ENCODE results near the gene CLN3. TPM values are rescaled to one million over a fixed set of nuclear protein-coding genes. Genes with fewer than 3 reads are reported as not detected.

The CLN3 gene
- total and polyA plus RNA-seq, 2 of the 13 experiments (the other 11 are each of a cell fraction or from before 2014, with no cell fraction given) = 23.4 to 46.8 TPM

GRCh38 chr16:28491970-28492474, at the start of gene CLN3 (continued):
- peak; percentile 76 for TF ChIP-seq CREB1 (IDR thresholded peaks at IDR 0.05)
- peak; percentile 86 for TF ChIP-seq CREB1 (CRISPR knock-in tag; IDR thresholded peaks at IDR 0.05)
- TF ChIP-seq ZNF552 (CRISPR knock-in tag; IDR thresholded peaks at IDR 0.05; ENCODE audit: borderline replicate concordance) = 0 out of 2 replicates have a peak, but pooled peaks have one; percentile 12
- TF ChIP-seq MXD4 (CRISPR knock-in tag; IDR thresholded peaks at IDR 0.05) = peak; percentile 80; the same call in 1 of the 2 replicates
- TF ChIP-seq FIP1L1 (IDR thresholded peaks at IDR 0.05; ENCODE audit: borderline replicate concordance, insufficient read depth, low read depth, low read length) = no peak
- TF ChIP-seq, protein P1, sequence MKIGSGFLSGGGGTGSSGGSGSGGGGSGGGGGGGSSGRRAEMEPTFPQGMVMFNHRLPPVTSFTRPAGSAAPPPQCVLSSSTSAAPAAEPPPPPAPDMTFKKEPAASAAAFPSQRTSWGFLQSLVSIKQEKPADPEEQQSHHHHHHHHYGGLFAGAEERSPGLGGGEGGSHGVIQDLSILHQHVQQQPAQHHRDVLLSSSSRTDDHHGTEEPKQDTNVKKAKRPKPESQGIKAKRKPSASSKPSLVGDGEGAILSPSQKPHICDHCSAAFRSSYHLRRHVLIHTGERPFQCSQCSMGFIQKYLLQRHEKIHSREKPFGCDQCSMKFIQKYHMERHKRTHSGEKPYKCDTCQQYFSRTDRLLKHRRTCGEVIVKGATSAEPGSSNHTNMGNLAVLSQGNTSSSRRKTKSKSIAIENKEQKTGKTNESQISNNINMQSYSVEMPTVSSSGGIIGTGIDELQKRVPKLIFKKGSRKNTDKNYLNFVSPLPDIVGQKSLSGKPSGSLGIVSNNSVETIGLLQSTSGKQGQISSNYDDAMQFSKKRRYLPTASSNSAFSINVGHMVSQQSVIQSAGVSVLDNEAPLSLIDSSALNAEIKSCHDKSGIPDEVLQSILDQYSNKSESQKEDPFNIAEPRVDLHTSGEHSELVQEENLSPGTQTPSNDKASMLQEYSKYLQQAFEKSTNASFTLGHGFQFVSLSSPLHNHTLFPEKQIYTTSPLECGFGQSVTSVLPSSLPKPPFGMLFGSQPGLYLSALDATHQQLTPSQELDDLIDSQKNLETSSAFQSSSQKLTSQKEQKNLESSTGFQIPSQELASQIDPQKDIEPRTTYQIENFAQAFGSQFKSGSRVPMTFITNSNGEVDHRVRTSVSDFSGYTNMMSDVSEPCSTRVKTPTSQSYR (CRISPR knock-in tag; IDR thresholded peaks at IDR 0.05; ENCODE audit: borderline replicate concordance) = peak; percentile 38; the same call in 1 of the 2 replicates
- no peak; the same call in 1 of the 2 replicates for TF ChIP-seq ZNF563 (CRISPR knock-in tag; IDR thresholded peaks at IDR 0.05)
- TF ChIP-seq, protein P2, sequence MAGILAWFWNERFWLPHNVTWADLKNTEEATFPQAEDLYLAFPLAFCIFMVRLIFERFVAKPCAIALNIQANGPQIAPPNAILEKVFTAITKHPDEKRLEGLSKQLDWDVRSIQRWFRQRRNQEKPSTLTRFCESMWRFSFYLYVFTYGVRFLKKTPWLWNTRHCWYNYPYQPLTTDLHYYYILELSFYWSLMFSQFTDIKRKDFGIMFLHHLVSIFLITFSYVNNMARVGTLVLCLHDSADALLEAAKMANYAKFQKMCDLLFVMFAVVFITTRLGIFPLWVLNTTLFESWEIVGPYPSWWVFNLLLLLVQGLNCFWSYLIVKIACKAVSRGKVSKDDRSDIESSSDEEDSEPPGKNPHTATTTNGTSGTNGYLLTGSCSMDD (CRISPR knock-in tag; IDR thresholded peaks at IDR 0.05) = no peak
- 0 out of 2 replicates have a peak, but pooled peaks have one; percentile 19 for TF ChIP-seq ZNF747 (CRISPR knock-in tag; IDR thresholded peaks at IDR 0.05; ENCODE audit: borderline replicate concordance)
- TF ChIP-seq DRAP1 (CRISPR knock-in tag; IDR thresholded peaks at IDR 0.05) = peak; percentile 46; the same call in 1 of the 2 replicates
- no peak for TF ChIP-seq LRRFIP1 (CRISPR knock-in tag; conservative IDR thresholded peaks at IDR 0.05)
- TF ChIP-seq ZNF713 (CRISPR knock-in tag; IDR thresholded peaks at IDR 0.05) = no peak
- peak; percentile 60; the same call in 1 of the 2 replicates for TF ChIP-seq ZSCAN31 (CRISPR knock-in tag; IDR thresholded peaks at IDR 0.05; ENCODE audit: low read depth)
- peak; percentile 76; the same call in 1 of the 2 replicates for TF ChIP-seq ZNF33A (CRISPR knock-in tag; IDR thresholded peaks at IDR 0.05; ENCODE audit: borderline replicate concordance)
- TF ChIP-seq ZFP41 (CRISPR knock-in tag; IDR thresholded peaks at IDR 0.05; ENCODE audit: borderline replicate concordance) = no peak
- no peak for TF ChIP-seq EZH2 (conservative IDR thresholded peaks at IDR 0.05; ENCODE audit: low read depth, low read length)
- TF ChIP-seq IKZF1 (IDR thresholded peaks at IDR 0.05) = no peak
- no peak for TF ChIP-seq ZNF263 (CRISPR knock-in tag; IDR thresholded peaks at IDR 0.05)
- TF ChIP-seq ZNF331 (CRISPR knock-in tag; IDR thresholded peaks at IDR 0.05) = peak; percentile 90
- TF ChIP-seq ZNF460 (CRISPR knock-in tag; IDR thresholded peaks at IDR 0.05; ENCODE audit: borderline replicate concordance) = no peak; the same call in 1 of the 2 replicates
- peak; percentile 76; the same call in 1 of the 2 replicates for TF ChIP-seq ERF (CRISPR knock-in tag; IDR thresholded peaks at IDR 0.05)
- no peak for TF ChIP-seq ZNF83 (CRISPR knock-in tag; IDR thresholded peaks at IDR 0.05; ENCODE audit: borderline replicate concordance)

All from HepG2 (cell line).